SK-N-SH (cell line): ENCODE measurements around the gene ZDHHC18. TPM values are rescaled to one million over a fixed set of nuclear protein-coding genes. Genes with fewer than 3 reads are reported as not detected.

Source experiments
- CTCF ChIA-PET: fragments of 300-600, 350-600 bp; formaldehyde crosslinking; extraction: SDS; loops from one replicate; lab custom pipeline; 2021; lab: Yijun Ruan, JAX
- POLR2A ChIA-PET: fragments of 350-600 bp; sonication (Branson Sonifier 250); formaldehyde crosslinking; extraction: SDS; loops from one replicate; lab custom pipeline; 2020; ENCODE audit warnings: antibody characterized with exemption, inconsistent platforms; lab: Yijun Ruan, JAX
- DNase-seq: peaks from one replicate; pipeline ENCODE4 v3.0.0; 2012
- H2AFZ ChIP-seq: fragments of 200-600 bp; sonication (generic); 2 replicates; pipeline ENCODE4 v1.8.1; 2016; ENCODE audit warnings: antibody characterized with exemption, mild to moderate bottlenecking, low read depth
- H3F3A ChIP-seq: fragments of 200-600 bp; sonication (generic); replicated peaks from 2 replicates; pipeline ENCODE3; 2016; ENCODE audit warnings: antibody characterized with exemption, mild to moderate bottlenecking; ENCODE audit not compliant: insufficient read depth
- H3K27ac ChIP-seq, 2 experiments: fragments of 200-500 bp in 1 of 2; fragments of 200-600 bp in 1 of 2; sonication (Bioruptor generic) in 1 of 2; sonication (generic), shearing (Covaris generic) in 1 of 2; 2 replicates each; pipeline versions ENCODE4 v1.5.1 to v1.6.1; 2014 to 2016; ENCODE audit warnings: low read depth in 2 of 2, inconsistent platforms in 1 of 2, low read length in 1 of 2, mild to moderate bottlenecking in 1 of 2, mixed read lengths in 1 of 2
- H3K27me3 ChIP-seq: fragments of 200-600 bp; sonication (generic), shearing (Covaris generic); 2 replicates; pipeline ENCODE4 v1.6.1; 2016; ENCODE audit warnings: mixed run types; ENCODE audit not compliant: insufficient read depth
- H3K36me3 ChIP-seq, 2 experiments: fragments of 200-500 bp in 1 of 2; fragments of 200-600 bp in 1 of 2; sonication (Bioruptor generic) in 1 of 2; sonication (generic) in 1 of 2; replicated peaks in 1 of 2; 2 replicates each; pipeline versions ENCODE3 to v1.5.1; 2014 to 2016; ENCODE audit warnings: low read length in 1 of 2, mild to moderate bottlenecking in 1 of 2; ENCODE audit not compliant: insufficient read depth in 2 of 2, control insufficient read depth in 1 of 2
- H3K4me1 ChIP-seq, 2 experiments: fragments of 200-500 bp in 1 of 2; fragments of 200-600 bp in 1 of 2; sonication (Bioruptor generic) in 1 of 2; sonication (generic), shearing (Covaris generic) in 1 of 2; 2 replicates each; pipeline versions ENCODE4 v1.5.1 to v1.6.1; 2014 to 2016; ENCODE audit warnings: low read depth in 1 of 2, low read length in 1 of 2, mixed run types in 1 of 2; ENCODE audit not compliant: insufficient read depth in 2 of 2, control insufficient read depth in 1 of 2
- H3K4me2 ChIP-seq: fragments of 200-600 bp; sonication (generic), shearing (Covaris generic); 2 replicates; pipeline ENCODE4 v1.6.1; 2017; ENCODE audit warnings: mixed run types
- H3K4me3 ChIP-seq, 2 experiments: fragments of 200-500 bp in 1 of 2; fragments of 200-600 bp in 1 of 2; sonication (Bioruptor generic) in 1 of 2; sonication (generic), shearing (Covaris generic) in 1 of 2; 2 replicates each; pipeline versions ENCODE4 v1.5.1 to v1.8.1; 2014 to 2016; ENCODE audit warnings: low read depth in 2 of 2, inconsistent platforms in 1 of 2, low read length in 1 of 2, mild to moderate bottlenecking in 1 of 2, mixed read lengths in 1 of 2, moderate library complexity in 1 of 2
- H3K79me2 ChIP-seq: fragments of 200-600 bp; sonication (generic); 2 replicates; pipeline ENCODE4 v1.8.1; 2017; ENCODE audit warnings: mild to moderate bottlenecking; ENCODE audit not compliant: insufficient read depth
- H3K9ac ChIP-seq: fragments of 200-600 bp; sonication (generic); 2 replicates; pipeline ENCODE4 v1.6.1; 2017; ENCODE audit warnings: mixed run types
- H3K9me2 ChIP-seq: fragments of 200-600 bp; sonication (generic); 2 replicates; pipeline ENCODE4 v1.6.1; 2017; ENCODE audit warnings: mixed run types
- H3K9me3 ChIP-seq: fragments of 200-600 bp; sonication (generic); 2 replicates; pipeline ENCODE4 v1.6.1; 2017; ENCODE audit warnings: mixed run types, mild to moderate bottlenecking, moderate library complexity
- H4K20me1 ChIP-seq: fragments of 200-600 bp; sonication (generic); 2 replicates; pipeline ENCODE4 v1.6.1; 2017; ENCODE audit warnings: mild to moderate bottlenecking, mixed run types; ENCODE audit not compliant: insufficient read depth
- ELF1 ChIP-seq: IDR thresholded peaks from 2 replicates; pipeline ENCODE4 v1.4.0; 2012
- FOXJ3 ChIP-seq: sonication (generic); formaldehyde crosslinking; IDR thresholded peaks from 2 replicates; pipeline ENCODE4 v1.5.1; 2020; ENCODE audit warnings: mild to moderate bottlenecking, missing genetic modification reagents
- MEF2A ChIP-seq: IDR thresholded peaks from 2 replicates; pipeline ENCODE4 v1.4.0; 2012; ENCODE audit warnings: low read depth, borderline replicate concordance
- RAD21 ChIP-seq: IDR thresholded peaks from 2 replicates; pipeline ENCODE4 v1.6.1; 2012; ENCODE audit warnings: mild to moderate bottlenecking, low read length
- RCOR1 ChIP-seq: fragments of 150-350 bp; IDR thresholded peaks from 2 replicates; pipeline ENCODE4 v1.6.1; 2017; ENCODE audit warnings: antibody characterized with exemption, low read length
- REST ChIP-seq: IDR thresholded peaks from 2 replicates; pipeline ENCODE4 v1.6.1; 2012; ENCODE audit warnings: mild to moderate bottlenecking, low read depth, low read length, moderate library complexity
- RXRA ChIP-seq: IDR thresholded peaks from 2 replicates; pipeline ENCODE4 v1.4.0; 2012; ENCODE audit warnings: low read depth, mild to moderate bottlenecking, borderline replicate concordance
- TAF1 ChIP-seq: IDR thresholded peaks from 2 replicates; pipeline ENCODE4 v1.6.1; 2012; ENCODE audit warnings: low read depth, mild to moderate bottlenecking, low read length, moderate library complexity, borderline replicate concordance
- TEAD4 ChIP-seq: IDR thresholded peaks from 2 replicates; pipeline ENCODE4 v1.4.0; 2012; ENCODE audit warnings: mild to moderate bottlenecking, borderline replicate concordance; ENCODE audit not compliant: insufficient read depth
- YY1 ChIP-seq: IDR thresholded peaks from 2 replicates; pipeline ENCODE4 v1.4.0; 2012; ENCODE audit warnings: low read depth, mild to moderate bottlenecking
- WGBS: methylation state at CpG from one replicate; pipeline ENCODE4 v1.1.6; 2017; ENCODE audit warnings: low lambda C conversion rate; 5-methylcytosine and 5-hydroxymethylcytosine counted together
- polyA plus RNA-seq, 3 experiments: library from polyadenylated mRNA; depleted of rRNA; stranded (reverse); fragments of >200 nt; gene quantifications; 2 replicates each; pipeline ENCODE4 v1.2.3, GENCODE V29; 2012

Gene ZDHHC18
- polyA plus RNA-seq, 1 of the 3 experiments (the other 2 are of a cell fraction): 33.0 TPM

- Histone ChIP-seq H3K27me3 (no peaks in the 10 kb centered on the region), H4K20me1 (no peaks in the 10 kb centered on the region), H3K4me3 (no peak overlapping the region), H3K4me1 (no peaks in the 10 kb centered on the region; a peak in 1 of 4 replicates), H3K27ac (no peak overlapping the region)
- no peak for DNase-seq
- CTCF ChIA-PET: interaction anchor here (0.6 to 3.5 kb wide), 8 partner anchors 11 to 428 kb away, joined by 3 to 10 read pairs (median 4); no protein-coding TSS in a partner anchor
- WGBS: 92% methylated on average over 7 of the region's 8 CpGs
- TF ChIP-seq YY1: no peak
- no peak for TF ChIP-seq ELF1
- TF ChIP-seq RCOR1: no peak
- TF ChIP-seq TAF1: no peak
- no peak for TF ChIP-seq TEAD4
- no peak for TF ChIP-seq REST
- no peak for TF ChIP-seq MEF2A
- no peak for TF ChIP-seq RXRA
- TF ChIP-seq, all 33 proteins: peak for 0
- no peaks in the 10 kb centered on the region for H3K9me2 ChIP-seq
- H3K9me3 ChIP-seq: no peaks in the 10 kb centered on the region
- peaks cover 14 to 30% of the 10 kb centered on the region in 2 experiments for H3K36me3 ChIP-seq
- no peak overlapping the region for H3K9ac ChIP-seq
- no peaks in the 10 kb centered on the region for H3F3A ChIP-seq
- H2AFZ ChIP-seq: no peak overlapping the region
- POLR2A ChIA-PET: no interaction called here
- no peaks in the 10 kb centered on the region for H3K79me2 ChIP-seq
- H3K4me2 ChIP-seq: no peak overlapping the region
Observed at GRCh38 chr1:26857473-26858060, 31.1 kb downstream of the ZDHHC18 start.

DNA sequence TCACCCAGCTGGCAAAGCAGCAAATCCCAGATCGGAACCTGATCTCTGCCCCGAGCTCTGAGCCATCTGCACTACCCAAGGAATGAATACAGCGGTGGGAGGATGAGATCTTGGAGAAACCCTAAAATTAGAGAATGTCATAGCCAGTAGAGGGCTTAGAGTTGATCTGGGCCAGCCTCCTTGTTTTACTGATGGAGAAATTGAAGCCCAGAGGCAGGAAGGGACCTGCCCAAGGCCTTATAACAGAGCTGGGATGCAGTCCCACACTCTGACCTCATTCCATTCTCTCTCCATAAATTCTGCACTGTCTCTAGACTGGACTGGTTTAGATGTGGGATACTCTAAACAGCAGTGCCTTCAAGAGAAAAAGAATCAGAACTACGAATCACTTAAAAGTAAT lies 31.7 kb downstream of the ZDHHC18 start:
- Histone ChIP-seq H4K20me1 (no peaks in the 10 kb centered on the region), H3F3A (no peaks in the 10 kb centered on the region), H3K4me2 (no peak overlapping the region), H3K4me3 (no peak overlapping the region), H2AFZ (no peak overlapping the region), H3K9ac (no peak overlapping the region), H3K9me3 (no peaks in the 10 kb centered on the region), H3K27ac (no peak overlapping the region), H3K4me1 (no peaks in the 10 kb centered on the region; a peak in 1 of 4 replicates), H3K36me3 (peaks cover 12 to 25% of the 10 kb centered on the region in 2 experiments), H3K27me3 (no peaks in the 10 kb centered on the region), H3K79me2 (no peaks in the 10 kb centered on the region), H3K9me2 (no peaks in the 10 kb centered on the region)
- 97% methylated on average over 4 of the region's 4 CpGs for WGBS
- ChIA-PET POLR2A (interaction anchor here (0.6 kb wide), 1 partner anchor 13 kb away, joined by 3 read pairs; no protein-coding TSS in a partner anchor), CTCF (interaction anchor here (0.6 to 3.5 kb wide), 10 partner anchors 10 to 427 kb away, joined by 3 to 10 read pairs (median 4); partner anchors contain the start of gene ZDHHC18)
- no peak for DNase-seq
- TF ChIP-seq FOXJ3 (CRISPR knock-in tag) (no peak), RAD21 (no peak)
